Muscle layer of colon (tissue), 2 donors: ENCODE results near the gene TLE2.
"Not testable (repeated sequence)": the region's sequence is repeated elsewhere in the genome, so short reads cannot be mapped to it uniquely, and the experiment has no call there.

Experiments
- H3K27ac ChIP-seq: one replicate; pipeline ENCODE4 v1.7.0; 2013; ENCODE audit warnings: low read depth, mild to moderate bottlenecking, low read length, moderate library complexity
- H3K27me3 ChIP-seq, 2 donors: one replicate each; pipeline ENCODE4 v1.7.0; 2013; ENCODE audit warnings: low read length in 2 of 2, mild to moderate bottlenecking in 2 of 2; ENCODE audit not compliant: insufficient read depth in 2 of 2, control insufficient read depth in 1 of 2
- H3K36me3 ChIP-seq: one replicate; pipeline ENCODE4 v1.7.0; 2013; ENCODE audit warnings: mild to moderate bottlenecking, low read length; ENCODE audit not compliant: insufficient read depth
- H3K4me1 ChIP-seq: one replicate; pipeline ENCODE4 v1.7.0; 2013; ENCODE audit warnings: mild to moderate bottlenecking, low read length; ENCODE audit not compliant: insufficient read depth
- H3K4me3 ChIP-seq, 2 donors: one replicate each; pipeline ENCODE4 v1.7.0; 2013; ENCODE audit warnings: low read length in 2 of 2, low read depth in 1 of 2, mild to moderate bottlenecking in 1 of 2, moderate library complexity in 1 of 2
- H3K9ac ChIP-seq: one replicate; pipeline ENCODE4 v1.7.0; 2013; ENCODE audit warnings: low read length
- H3K9me3 ChIP-seq: one replicate; pipeline ENCODE4 v1.7.0; 2013; ENCODE audit warnings: mild to moderate bottlenecking, low read length
- donor health status: abdominal sarcoma.
- donor health status: Adenocarcinoma of cecum.

The TLE2 gene

DNA sequence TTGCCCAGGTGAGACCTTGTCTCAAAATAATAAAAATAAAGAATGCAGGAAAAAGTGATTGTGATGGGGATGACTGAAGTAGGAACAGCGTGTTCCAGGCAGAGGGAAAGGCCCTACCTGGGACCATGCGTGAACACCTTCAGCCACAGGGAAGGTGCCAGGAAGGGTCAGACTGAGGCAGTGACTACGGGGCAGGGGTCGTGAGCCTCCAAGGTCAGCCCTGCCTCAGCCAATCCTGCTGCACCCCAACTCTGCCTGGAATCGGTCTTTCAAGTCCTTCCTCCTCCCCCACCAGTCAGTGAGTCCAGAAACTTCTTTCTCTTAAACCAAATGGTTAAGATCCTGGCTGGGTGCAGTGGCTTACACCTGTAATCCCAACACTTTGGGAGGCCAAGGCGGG is 16.1 kb upstream of the TLE2 start:
- peaks cover 7% of the 10 kb centered on the region for H3K4me1 ChIP-seq
- no peak overlapping the region for H3K9ac ChIP-seq

DNA sequence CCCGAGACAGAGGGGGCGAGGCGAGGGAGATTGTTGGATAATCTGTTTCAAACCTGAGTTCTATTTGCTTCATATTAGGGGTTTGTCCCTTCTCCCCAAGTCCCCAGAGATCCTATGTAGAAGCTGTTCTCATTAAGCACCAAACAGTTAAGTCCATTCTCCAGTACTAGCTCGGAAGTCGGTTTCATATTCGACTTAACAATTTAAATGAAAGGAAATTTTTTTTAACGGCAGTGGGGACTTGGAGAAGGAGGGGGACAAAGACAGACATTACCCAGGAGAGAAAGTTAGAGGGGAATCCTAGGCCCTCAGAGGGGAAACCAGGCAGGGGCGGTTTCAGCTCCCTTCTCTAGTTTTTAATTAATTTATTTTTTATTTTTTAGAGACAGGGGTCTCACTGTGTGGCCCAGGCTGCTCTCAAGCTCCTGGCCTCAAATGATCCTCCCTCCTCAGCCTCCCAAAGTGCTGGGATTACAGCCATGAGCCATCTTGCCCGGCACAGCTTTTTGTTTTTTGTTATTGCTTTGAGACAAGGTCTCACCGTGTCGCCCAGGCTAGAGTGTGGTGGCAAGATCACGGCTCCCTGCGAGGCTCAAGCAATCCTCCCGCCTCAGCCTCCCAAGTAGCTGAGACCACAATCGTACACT is 13.7 kb upstream of the TLE2 start:
- H3K27ac ChIP-seq: peak overlapping the region; percentile 8

More for the DNA sequence above, 16.1 kb upstream of the TLE2 start:
- no peaks in the 10 kb centered on the region for H3K27me3 ChIP-seq
- H3K4me3 ChIP-seq: no peak overlapping the region
- H3K36me3 ChIP-seq: no peaks in the 10 kb centered on the region
- no peaks in the 10 kb centered on the region for H3K9me3 ChIP-seq
- H3K27ac ChIP-seq: no peak overlapping the region

GRCh38 chr19:3041761-3042620 is 12.9 kb upstream of the TLE2 start:
- H3K27me3 ChIP-seq: no peaks in the 10 kb centered on the region
- peak overlapping the region; percentile 12 for H3K27ac ChIP-seq
- no peaks in the 10 kb centered on the region for H3K9me3 ChIP-seq
- peak overlapping the region in 1 of 2 donors; percentile 50 for H3K4me3 ChIP-seq
- peak overlapping the region; percentile 44 for H3K9ac ChIP-seq
- no peaks in the 10 kb centered on the region for H3K36me3 ChIP-seq
- no peaks in the 10 kb centered on the region for H3K4me1 ChIP-seq

More for the DNA sequence above, 13.7 kb upstream of the TLE2 start:
- peaks cover 1% of the 10 kb centered on the region for H3K4me1 ChIP-seq
- no peaks in the 10 kb centered on the region for H3K9me3 ChIP-seq
- H3K9ac ChIP-seq: peak overlapping the region; percentile 44
- H3K27me3 ChIP-seq: no peaks in the 10 kb centered on the region
- H3K36me3 ChIP-seq: no peaks in the 10 kb centered on the region
- no peak overlapping the region for H3K4me3 ChIP-seq

DNA sequence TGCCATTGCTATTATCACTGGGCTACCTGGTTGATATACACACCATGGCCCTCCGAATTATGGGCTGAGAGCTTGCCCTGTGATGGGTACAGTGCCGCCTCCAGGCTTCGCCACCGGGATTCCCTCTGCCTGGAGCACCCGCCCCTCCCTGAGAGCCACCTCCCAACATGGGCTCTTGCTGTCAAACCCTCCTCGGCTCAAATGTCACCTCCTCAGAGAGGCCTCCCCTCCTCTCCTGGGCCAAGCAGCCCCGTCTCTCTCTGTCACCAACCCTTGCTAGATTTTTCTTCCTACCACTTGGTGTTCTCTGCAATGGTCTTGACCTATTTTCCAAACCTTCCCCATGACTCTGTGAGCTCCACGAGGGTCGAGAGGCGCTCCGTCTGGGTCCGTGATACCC is 12.2 kb upstream of the TLE2 start:
- H3K9me3 ChIP-seq: no peaks in the 10 kb centered on the region
- peak overlapping the region; percentile 12 for H3K27ac ChIP-seq
- no peak overlapping the region for H3K9ac ChIP-seq
- no peaks in the 10 kb centered on the region for H3K36me3 ChIP-seq
- H3K4me1 ChIP-seq: peaks cover 4% of the 10 kb centered on the region
- H3K27me3 ChIP-seq: no peaks in the 10 kb centered on the region
- no peak overlapping the region for H3K4me3 ChIP-seq

GRCh38 chr19:3039641-3040077 is 10.6 kb upstream of the TLE2 start:
- Histone ChIP-seq H3K27ac (no peak overlapping the region), H3K36me3 (no peaks in the 10 kb centered on the region)

DNA sequence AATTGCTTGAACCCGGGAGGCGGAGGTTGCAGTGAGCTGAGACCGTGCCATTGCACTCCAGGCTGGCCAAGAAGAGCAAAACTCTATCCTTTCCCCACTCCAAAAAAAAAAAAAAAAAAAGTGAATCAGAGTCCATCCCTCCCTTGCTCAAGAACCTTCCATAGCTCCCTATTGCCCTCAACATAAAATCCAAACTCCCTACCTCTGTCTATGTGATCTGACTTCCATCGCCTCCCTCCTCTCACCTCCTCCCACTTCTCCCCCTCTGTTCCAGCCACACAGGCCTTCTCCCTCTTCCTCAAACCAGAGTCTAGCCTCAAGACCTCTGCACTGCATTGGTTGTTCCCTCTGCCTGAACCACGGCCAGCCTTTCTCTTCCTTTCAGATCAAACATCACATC is 10.0 kb upstream of the TLE2 start:
- Histone ChIP-seq H3K36me3 (no peaks in the 10 kb centered on the region), H3K4me1 (peaks cover 16% of the 10 kb centered on the region), H3K9me3 (no peaks in the 10 kb centered on the region), H3K27me3 (no peaks in the 10 kb centered on the region), H3K4me3 (no peak overlapping the region), H3K27ac (no peak overlapping the region), H3K9ac (no peak overlapping the region)

More at GRCh38 chr19:3039641-3040077, 10.6 kb upstream of the TLE2 start:
- Histone ChIP-seq H3K9me3 (no peaks in the 10 kb centered on the region), H3K4me3 (no peak overlapping the region), H3K9ac (no peak overlapping the region), H3K27me3 (no peaks in the 10 kb centered on the region), H3K4me1 (peaks cover 11% of the 10 kb centered on the region)

- H3K4me1 ChIP-seq: peaks cover 16% of the 10 kb centered on the region
- H3K9me3 ChIP-seq: no peaks in the 10 kb centered on the region
- no peak overlapping the region for H3K9ac ChIP-seq
- no peak overlapping the region for H3K27ac ChIP-seq
- no peak overlapping the region for H3K4me3 ChIP-seq
- no peaks in the 10 kb centered on the region for H3K27me3 ChIP-seq
- no peaks in the 10 kb centered on the region for H3K36me3 ChIP-seq
These were observed 9.1 kb upstream of the TLE2 start for GRCh38 chr19:3038214-3038613.

DNA sequence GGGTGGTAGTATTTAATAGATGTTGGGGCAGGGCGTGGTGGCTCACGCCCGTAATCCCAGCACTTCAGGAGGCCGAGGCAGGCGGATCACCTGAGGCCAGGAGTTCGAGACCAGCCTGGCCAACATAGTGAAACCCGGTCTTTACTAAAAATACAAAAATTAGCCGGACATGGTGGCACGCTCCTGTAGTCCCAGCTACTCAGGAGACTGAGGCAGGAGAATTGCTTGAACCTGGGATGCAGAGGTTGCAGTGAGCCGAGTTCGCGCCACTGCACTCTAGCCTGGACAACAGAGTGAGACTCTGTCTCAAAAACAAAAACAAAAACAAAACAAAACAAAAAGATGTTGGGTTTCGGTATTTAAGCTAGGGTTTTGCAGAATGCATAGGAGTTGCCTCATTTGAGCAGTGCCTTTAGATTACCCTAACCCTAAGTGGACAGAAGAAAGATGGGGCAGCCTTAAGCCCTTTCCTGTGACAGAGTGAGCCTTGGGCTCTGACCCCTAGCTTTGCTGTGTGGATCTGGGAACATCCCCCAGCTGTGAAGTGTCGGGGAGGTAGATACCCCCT is 8.0 kb upstream of the TLE2 start:
- not testable (repeated sequence) for H3K27me3 ChIP-seq, H3K9me3 ChIP-seq, H3K36me3 ChIP-seq
- Histone ChIP-seq H3K27ac (peak overlapping the region; percentile 92), H3K4me1 (peaks cover 16% of the 10 kb centered on the region), H3K4me3 (peak overlapping the region in 1 of 2 donors; percentile 76), H3K9ac (peak overlapping the region; percentile 61)

GRCh38 chr19:3036119-3036976 is 7.3 kb upstream of the TLE2 start:
- no peaks in the 10 kb centered on the region for H3K9me3 ChIP-seq
- peak overlapping the region; percentile 92 for H3K27ac ChIP-seq
- peak overlapping the region; percentile 61 for H3K9ac ChIP-seq
- H3K4me3 ChIP-seq: peak overlapping the region; percentile 23 to 76
- no peaks in the 10 kb centered on the region for H3K27me3 ChIP-seq
- no peaks in the 10 kb centered on the region for H3K36me3 ChIP-seq
- H3K4me1 ChIP-seq: peaks cover 16% of the 10 kb centered on the region

GRCh38 chr19:3035542-3036118 is 6.5 kb upstream of the TLE2 start:
- Histone ChIP-seq H3K27ac (peak overlapping the region; percentile 92), H3K9ac (peak overlapping the region; percentile 78), H3K27me3 (no peaks in the 10 kb centered on the region)

More at GRCh38 chr19:3035542-3036118, 6.5 kb upstream of the TLE2 start:
- Histone ChIP-seq H3K9me3 (no peaks in the 10 kb centered on the region), H3K36me3 (no peaks in the 10 kb centered on the region), H3K4me1 (peaks cover 16% of the 10 kb centered on the region), H3K4me3 (peak overlapping the region; percentile 53 to 76)
